Activated naive CD8-positive, alpha-beta T cell (primary cell): Measurements from ENCODE around the gene HEPHL1.

Experiments used
- H3K27ac Mint-ChIP-seq: one replicate; pipeline ENCODE4 v1.8.0; 2021; ENCODE audit warnings: mixed read lengths
- H3K27me3 Mint-ChIP-seq: one replicate; pipeline ENCODE4 v1.8.0; 2021; ENCODE audit warnings: mixed read lengths
- H3K36me3 Mint-ChIP-seq: one replicate; pipeline ENCODE4 v1.8.0; 2021; ENCODE audit warnings: mixed read lengths
- H3K4me1 Mint-ChIP-seq: one replicate; pipeline ENCODE4 v1.8.0; 2021; ENCODE audit warnings: low read depth, mixed read lengths
- H3K4me3 Mint-ChIP-seq: one replicate; pipeline ENCODE4 v1.8.0; 2021; ENCODE audit warnings: mild to moderate bottlenecking, mixed read lengths
- H3K9me3 Mint-ChIP-seq: one replicate; pipeline ENCODE4 v1.8.0; 2021; ENCODE audit warnings: low read depth, mixed read lengths

The HEPHL1 gene

GRCh38 chr11:94128291-94128745 lies 107.2 kb downstream of the HEPHL1 start:
- H3K9me3 Mint-ChIP-seq, result no peaks in the 10 kb centered on the region
- peak overlapping the region; percentile 92 for H3K4me3 Mint-ChIP-seq
- no peaks in the 10 kb centered on the region for H3K27me3 Mint-ChIP-seq
- peak overlapping the region; percentile 90 for H3K27ac Mint-ChIP-seq
- H3K36me3 Mint-ChIP-seq, result no peaks in the 10 kb centered on the region
- H3K4me1 Mint-ChIP-seq, result peaks cover 23% of the 10 kb centered on the region

DNA sequence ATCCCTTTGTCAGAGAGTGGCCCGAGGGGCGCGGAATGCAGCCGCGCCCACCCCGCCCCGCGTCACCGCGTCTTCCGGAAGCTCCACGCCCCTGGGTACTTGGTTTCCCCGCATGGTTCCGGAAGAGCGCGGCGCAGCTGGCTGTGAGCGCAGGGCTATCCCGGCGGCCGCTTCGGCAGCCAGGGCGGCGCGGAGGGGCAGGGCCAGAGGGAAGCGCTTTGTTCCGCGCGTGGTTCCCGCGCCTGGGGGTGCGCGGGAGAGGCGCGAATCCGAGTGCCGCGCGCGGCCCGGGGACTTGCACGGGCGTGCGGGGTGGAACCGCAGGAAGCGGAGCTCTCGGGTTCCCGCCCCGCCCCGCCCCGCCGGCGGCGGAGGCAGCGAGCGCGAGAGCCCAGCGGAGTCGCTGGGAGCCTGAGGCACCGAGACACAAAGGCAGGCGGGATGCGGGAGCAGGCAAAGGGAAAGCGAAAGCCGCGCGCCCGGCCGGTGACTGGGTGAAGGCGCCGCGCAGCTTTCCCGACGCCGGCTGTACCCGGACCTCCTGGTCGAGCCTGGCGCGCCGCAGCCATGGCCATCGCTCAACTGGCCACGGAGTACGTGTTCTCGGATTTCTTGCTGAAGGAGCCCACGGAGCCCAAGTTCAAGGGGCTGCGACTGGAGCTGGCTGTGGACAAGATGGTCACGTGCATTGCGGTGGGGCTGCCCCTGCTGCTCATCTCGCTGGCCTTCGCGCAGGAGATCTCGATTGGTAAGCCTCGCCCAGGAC lies 107.8 kb downstream of the HEPHL1 start, which contains the start of gene PANX1:
PANX1 (plus strand) TSS at position 96 of the 766 bp plus-strand sequence; CDS start at position 568, 472 bp downstream.
- Mint-ChIP-seq H3K27ac (peak within 1 kb of the TSS; percentile 90), H3K4me1 (peaks cover 29% of the 10 kb centered on the region), H3K4me3 (peak within 1 kb of the TSS; percentile 92), H3K36me3 (no peaks in the 10 kb centered on the region), H3K9me3 (no peaks in the 10 kb centered on the region), H3K27me3 (no peaks in the 10 kb centered on the region)

- Mint-ChIP-seq H3K4me1 (peaks cover 36% of the 10 kb centered on the region), H3K27me3 (no peaks in the 10 kb centered on the region), H3K27ac (no peak overlapping the region), H3K4me3 (no peak overlapping the region), H3K9me3 (no peaks in the 10 kb centered on the region), H3K36me3 (no peaks in the 10 kb centered on the region)
These were observed 108.6 kb downstream of the HEPHL1 start for GRCh38 chr11:94129512-94130297.

- Mint-ChIP-seq H3K4me3 (no peak overlapping the region), H3K27ac (no peak overlapping the region), H3K4me1 (peaks cover 44% of the 10 kb centered on the region), H3K36me3 (no peaks in the 10 kb centered on the region), H3K27me3 (no peaks in the 10 kb centered on the region), H3K9me3 (no peaks in the 10 kb centered on the region)
These were observed 109.3 kb downstream of the HEPHL1 start for GRCh38 chr11:94130298-94131046.

DNA sequence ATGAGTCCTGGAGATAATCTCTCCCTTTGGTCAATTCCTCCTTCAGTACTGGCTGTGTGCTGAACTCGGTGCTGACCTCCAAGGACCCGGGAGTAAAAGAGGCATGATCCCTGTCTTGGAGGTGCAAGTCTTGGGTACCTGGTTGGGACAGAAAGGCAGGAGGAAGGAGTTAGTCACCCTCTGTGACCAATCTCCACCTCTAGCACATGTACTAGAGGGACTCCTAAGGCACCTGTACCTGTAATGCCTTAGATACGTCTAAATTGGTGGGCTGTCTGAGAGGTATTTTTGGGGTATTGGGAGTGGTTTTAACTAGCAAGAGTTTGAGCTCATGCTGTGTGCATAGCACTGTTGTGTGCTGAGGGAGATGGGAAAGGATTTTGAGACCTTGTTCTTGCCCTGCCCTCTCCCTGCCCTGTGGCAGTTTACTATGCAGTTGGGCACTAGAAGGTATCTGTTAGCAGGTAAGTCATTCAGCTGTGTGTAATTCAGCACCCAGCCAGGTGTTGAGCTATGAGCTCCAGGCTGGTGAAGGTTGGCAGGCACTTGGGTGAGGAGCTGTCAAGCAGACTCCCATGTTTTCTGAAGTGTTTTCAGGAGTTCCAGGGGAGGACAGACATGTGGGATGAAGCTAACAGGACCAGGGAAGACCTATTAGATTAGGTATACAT lies 110.0 kb downstream of the HEPHL1 start:
- no peaks in the 10 kb centered on the region for H3K9me3 Mint-ChIP-seq
- H3K36me3 Mint-ChIP-seq, result peaks cover 2% of the 10 kb centered on the region
- H3K4me3 Mint-ChIP-seq, result no peak overlapping the region
- peaks cover 51% of the 10 kb centered on the region for H3K4me1 Mint-ChIP-seq
- no peak overlapping the region for H3K27ac Mint-ChIP-seq
- no peaks in the 10 kb centered on the region for H3K27me3 Mint-ChIP-seq

- Mint-ChIP-seq H3K27me3 (no peaks in the 10 kb centered on the region), H3K27ac (no peak overlapping the region), H3K4me1 (peaks cover 54% of the 10 kb centered on the region), H3K4me3 (no peak overlapping the region), H3K9me3 (no peaks in the 10 kb centered on the region), H3K36me3 (peaks cover 4% of the 10 kb centered on the region)
These were observed 110.6 kb downstream of the HEPHL1 start for GRCh38 chr11:94131718-94132115.

- H3K4me3 Mint-ChIP-seq, result no peak overlapping the region
- H3K4me1 Mint-ChIP-seq, result peaks cover 54% of the 10 kb centered on the region
- H3K27ac Mint-ChIP-seq, result no peak overlapping the region
- peaks cover 5% of the 10 kb centered on the region for H3K36me3 Mint-ChIP-seq
- no peaks in the 10 kb centered on the region for H3K9me3 Mint-ChIP-seq
- no peaks in the 10 kb centered on the region for H3K27me3 Mint-ChIP-seq
These were observed 111.0 kb downstream of the HEPHL1 start for GRCh38 chr11:94132152-94132558.

- no peak overlapping the region for H3K27ac Mint-ChIP-seq
- no peaks in the 10 kb centered on the region for H3K9me3 Mint-ChIP-seq
- no peak overlapping the region for H3K4me3 Mint-ChIP-seq
- H3K4me1 Mint-ChIP-seq, result peaks cover 49% of the 10 kb centered on the region
- H3K36me3 Mint-ChIP-seq, result peaks cover 5% of the 10 kb centered on the region
- H3K27me3 Mint-ChIP-seq, result no peaks in the 10 kb centered on the region
These were observed 111.8 kb downstream of the HEPHL1 start for GRCh38 chr11:94132823-94133408.

DNA sequence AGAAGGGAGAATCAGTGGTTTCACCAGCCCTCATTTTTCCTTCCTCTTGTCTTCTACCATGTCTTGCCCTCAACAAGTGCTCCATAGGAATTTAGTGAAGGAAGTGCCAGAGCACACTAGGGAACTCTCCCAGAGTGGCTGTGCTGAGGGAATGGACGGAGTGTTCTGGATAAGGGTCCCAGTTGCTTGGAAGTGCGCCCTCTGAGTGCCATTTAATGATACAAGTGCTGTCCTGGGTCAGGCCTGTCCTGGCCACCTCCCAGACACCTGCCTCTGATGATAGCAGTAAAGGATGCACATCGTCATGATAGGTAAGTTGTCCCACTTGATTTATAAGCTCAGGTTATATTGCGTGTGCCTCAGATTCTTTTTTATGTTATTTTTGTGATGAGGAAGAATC lies 112.6 kb downstream of the HEPHL1 start:
- Mint-ChIP-seq H3K4me1 (peaks cover 48% of the 10 kb centered on the region), H3K27ac (peak overlapping the region; percentile 69), H3K9me3 (no peaks in the 10 kb centered on the region), H3K27me3 (no peaks in the 10 kb centered on the region), H3K36me3 (peaks cover 7% of the 10 kb centered on the region), H3K4me3 (no peak overlapping the region)

DNA sequence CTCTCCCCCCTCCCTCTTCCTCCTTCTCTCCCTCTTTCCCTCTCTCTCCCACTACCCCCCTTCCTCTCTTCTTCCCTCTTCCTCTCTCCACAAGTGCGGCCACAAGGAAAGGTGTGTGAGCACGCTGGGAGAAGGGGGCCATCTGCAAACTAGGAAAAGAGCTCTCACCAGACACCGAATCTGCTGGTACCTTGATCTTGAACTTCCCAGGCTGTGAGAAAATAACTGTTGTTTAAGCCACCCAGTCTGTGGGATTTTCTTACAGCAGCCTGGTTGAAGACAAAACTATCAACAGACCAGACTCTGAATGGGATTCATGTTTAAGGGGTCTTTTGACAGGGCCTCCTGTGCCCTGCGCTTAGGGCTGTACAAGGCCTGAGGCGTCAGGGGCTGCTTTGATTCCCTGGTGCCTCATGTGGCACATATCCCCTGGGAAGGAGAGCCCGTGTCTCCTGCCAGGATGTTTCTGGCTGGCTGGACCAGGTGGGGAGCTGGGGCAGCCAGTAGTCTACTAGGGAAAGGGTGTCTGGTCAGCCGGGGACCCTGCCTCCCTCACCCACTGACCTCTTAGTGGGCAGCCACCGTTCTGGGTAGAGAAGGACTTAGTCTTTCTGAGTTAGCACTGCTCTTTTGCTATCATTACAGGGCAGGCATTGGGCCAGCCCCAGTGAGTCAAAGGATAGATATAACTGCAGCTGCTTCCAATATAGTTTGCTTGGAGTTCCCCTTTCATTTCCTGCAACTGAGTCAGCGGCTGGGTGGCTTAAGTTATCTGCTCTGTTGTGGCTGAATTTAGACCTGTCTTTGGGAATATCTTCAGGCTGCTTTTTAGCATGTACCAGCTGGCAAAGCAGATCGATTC lies 113.7 kb downstream of the HEPHL1 start:
- H3K27me3 Mint-ChIP-seq, result no peaks in the 10 kb centered on the region
- peak overlapping the region; percentile 35 for H3K4me3 Mint-ChIP-seq
- H3K9me3 Mint-ChIP-seq, result no peaks in the 10 kb centered on the region
- peaks cover 55% of the 10 kb centered on the region for H3K4me1 Mint-ChIP-seq
- peak overlapping the region; percentile 65 for H3K27ac Mint-ChIP-seq
- peaks cover 10% of the 10 kb centered on the region for H3K36me3 Mint-ChIP-seq

DNA sequence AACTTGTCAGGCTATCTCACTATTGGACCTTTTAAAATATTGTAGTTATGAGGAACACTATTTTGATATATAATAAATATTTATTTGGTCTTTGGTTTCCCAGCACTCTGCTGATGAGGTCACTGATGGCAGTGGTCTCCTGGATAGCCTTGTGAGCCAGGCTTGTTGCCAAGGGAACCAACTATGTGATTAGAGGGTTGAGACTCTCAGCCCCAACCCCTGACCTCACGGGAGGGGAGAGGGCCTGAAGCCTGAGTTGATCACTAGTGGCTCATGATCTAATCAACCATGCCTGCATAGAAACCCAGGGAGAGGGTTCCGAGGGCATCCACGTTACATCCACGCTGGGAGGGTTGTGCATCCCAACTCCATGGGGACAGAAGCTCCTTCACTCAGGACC lies 118.3 kb downstream of the HEPHL1 start:
- Mint-ChIP-seq H3K27me3 (no peaks in the 10 kb centered on the region), H3K4me3 (no peak overlapping the region), H3K9me3 (no peaks in the 10 kb centered on the region), H3K36me3 (peaks cover 13% of the 10 kb centered on the region), H3K4me1 (peaks cover 62% of the 10 kb centered on the region), H3K27ac (no peak overlapping the region)

GRCh38 chr11:94140154-94140655 lies 119.1 kb downstream of the HEPHL1 start:
- H3K4me1 Mint-ChIP-seq, result peaks cover 62% of the 10 kb centered on the region
- peaks cover 13% of the 10 kb centered on the region for H3K36me3 Mint-ChIP-seq
- no peak overlapping the region for H3K27ac Mint-ChIP-seq

DNA sequence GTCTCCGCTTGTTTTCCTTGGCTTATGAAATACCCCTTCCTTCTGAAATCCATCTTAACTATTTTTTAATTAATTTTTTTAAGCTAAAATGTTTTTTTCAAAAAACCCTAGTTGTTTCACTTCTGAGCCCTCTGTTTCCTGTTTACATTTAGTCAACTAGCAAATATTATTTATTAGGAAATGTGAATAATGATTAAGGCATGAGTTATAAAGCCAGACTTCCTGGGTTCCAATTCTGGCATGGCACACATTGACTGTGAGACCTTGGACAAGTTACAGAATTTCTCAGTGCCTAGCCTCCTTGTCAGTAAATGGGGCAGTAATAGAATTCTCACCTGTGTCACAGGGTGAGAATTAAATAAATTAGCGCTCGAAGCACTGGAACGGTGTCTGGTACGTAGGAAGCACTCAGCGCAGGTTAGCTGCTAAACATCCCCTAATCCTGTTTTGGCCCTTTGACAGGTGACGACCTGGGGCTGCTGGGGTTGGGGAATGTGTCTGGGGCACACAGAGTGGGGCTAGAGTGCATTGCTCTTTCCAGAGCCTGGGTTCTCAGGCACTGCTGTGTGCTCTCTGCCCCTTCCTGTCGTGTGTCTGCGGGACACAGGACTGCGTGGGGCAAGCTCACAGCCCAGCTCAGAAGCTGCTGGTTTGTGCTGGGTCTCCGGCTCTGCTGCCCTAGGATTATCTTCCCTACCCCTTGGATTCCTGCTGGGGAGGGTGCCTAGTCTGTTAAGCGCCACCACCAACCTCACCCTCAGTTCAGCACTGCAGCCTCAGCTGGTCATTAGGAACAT lies 120.6 kb downstream of the HEPHL1 start:
- Mint-ChIP-seq H3K9me3 (no peaks in the 10 kb centered on the region), H3K36me3 (peaks cover 11% of the 10 kb centered on the region), H3K4me1 (peaks cover 64% of the 10 kb centered on the region), H3K27ac (no peak overlapping the region), H3K4me3 (no peak overlapping the region), H3K27me3 (no peaks in the 10 kb centered on the region)

More at GRCh38 chr11:94140154-94140655, 119.1 kb downstream of the HEPHL1 start:
- H3K27me3 Mint-ChIP-seq, result no peaks in the 10 kb centered on the region
- no peaks in the 10 kb centered on the region for H3K9me3 Mint-ChIP-seq
- no peak overlapping the region for H3K4me3 Mint-ChIP-seq
